ENCODE measurements around the gene ACTR3. TPM values are rescaled to one million over a fixed set of nuclear protein-coding genes. Genes with fewer than 3 reads are reported as not detected.

ACTR3 gene
- total and polyA plus RNA-seq, 2 experiments from 2014 or later: 63.7 to 137 TPM

GRCh38 chr2:113857464-113857863, 32.4 kb upstream of the ACTR3 start:
- TF ChIP-seq CTCF (conservative IDR thresholded peaks at IDR 0.05; ENCODE audit: low read depth in 2 of 2) (no peak), REST (IDR thresholded peaks at IDR 0.05; ENCODE audit: unreplicated experiment) (no peak), ZNF462 (CRISPR knock-in tag; IDR thresholded peaks at IDR 0.05) (no peak), CREB1 (CRISPR knock-in tag; IDR thresholded peaks at IDR 0.05; ENCODE audit: low read depth) (no peak), NANOG (IDR thresholded peaks at IDR 0.05; ENCODE audit: borderline replicate concordance) (no peak), ETS1 (IDR thresholded peaks at IDR 0.05) (no peak), STAT1 (IDR thresholded peaks at IDR 0.05; ENCODE audit: unreplicated experiment) (no peak), ZNF114 (CRISPR knock-in tag; IDR thresholded peaks at IDR 0.05) (no peak), POLR2AphosphoS5 (IDR thresholded peaks at IDR 0.05; ENCODE audit: low read depth) (no peak), ZNF331 (CRISPR knock-in tag; IDR thresholded peaks at IDR 0.05; ENCODE audit: low read depth) (no peak), EZH2 (IDR thresholded peaks at IDR 0.05; ENCODE audit: low read depth, unreplicated experiment) (no peak), EZH2phosphoT487 (IDR thresholded peaks at IDR 0.05; ENCODE audit: unreplicated experiment) (no peak), JUNB (IDR thresholded peaks at IDR 0.05; ENCODE audit: unreplicated experiment) (no peak)
- H3K4me2 ChIP-seq: no peak overlapping the region
- no peaks in the 10 kb centered on the region for H3K9me2 ChIP-seq (ENCODE audit: insufficient read depth)
- no peaks in the 10 kb centered on the region for H3F3A ChIP-seq (replicated peaks; ENCODE audit: low read depth)
- Mint-ChIP-seq H3K4me3 (no peak overlapping the region), H3K36me3 (ENCODE audit: low read depth) (no peaks in the 10 kb centered on the region), H3K4me1 (no peaks in the 10 kb centered on the region), H3K27me3 (ENCODE audit: insufficient read depth, low read depth, poor library complexity) (no peaks in the 10 kb centered on the region), H3K9me3 (no peaks in the 10 kb centered on the region), H3K27ac (no peak overlapping the region)
- H3K36me3 ChIP-seq (ENCODE audit: insufficient read depth): no peaks in the 10 kb centered on the region
- ATAC-seq (no peak), DNase-seq (ENCODE audit: low spot score) (no peak)
- no peaks in the 10 kb centered on the region for H3K4me1 ChIP-seq (ENCODE audit: insufficient read depth)
- H3K4me3 ChIP-seq: no peak overlapping the region
- H3K27ac ChIP-seq (ENCODE audit: low read depth): no peak overlapping the region
- H2AFZ ChIP-seq: 0 out of 2 replicates have a peak overlapping the region, but pooled peaks have one; percentile 7
- H3K79me2 ChIP-seq (replicated peaks; ENCODE audit: insufficient read depth): no peaks in the 10 kb centered on the region
- no peaks in the 10 kb centered on the region for H4K20me1 ChIP-seq (replicated peaks; ENCODE audit: insufficient read depth)
- H3K27me3 ChIP-seq (ENCODE audit: insufficient read depth): no peaks in the 10 kb centered on the region; the same call in 1 of the 2 replicates

All from GM23338 (cell line).